Smooth muscle cell (in vitro differentiated cells): Measurements from ENCODE around the gene ADARB2. TPM values are rescaled to one million over a fixed set of nuclear protein-coding genes. Genes with fewer than 3 reads are reported as not detected.

ENCODE experiments used
- DNase-seq: peaks from one replicate; lab custom pipeline; 2025; ENCODE audit not compliant: unreplicated experiment; lab: John Stamatoyannopoulos, UW
- H2AFZ ChIP-seq: fragments of 200-600 bp; sonication (generic); 2 replicates; pipeline ENCODE4 v1.6.0; 2016; ENCODE audit warnings: antibody characterized with exemption, low read depth, mild to moderate bottlenecking
- H3F3A ChIP-seq: fragments of 200-600 bp; sonication (generic); 2 replicates; pipeline ENCODE4 v1.6.0; 2017; ENCODE audit warnings: antibody characterized with exemption, low read depth
- H3K27ac ChIP-seq: fragments of 200-600 bp; sonication (generic); 2 replicates; pipeline ENCODE4 v1.5.1; 2016; ENCODE audit warnings: low read depth, mild to moderate bottlenecking
- H3K27me3 ChIP-seq: fragments of 200-600 bp; sonication (generic); 2 replicates; pipeline ENCODE4 v1.6.1; 2016; ENCODE audit warnings: low read depth, mild to moderate bottlenecking
- H3K36me3 ChIP-seq: fragments of 200-600 bp; sonication (generic); 2 replicates; pipeline ENCODE4 v1.5.1; 2016; ENCODE audit warnings: low read depth
- H3K4me1 ChIP-seq: fragments of 200-600 bp; sonication (generic); 2 replicates; pipeline ENCODE4 v1.5.1; 2016; ENCODE audit warnings: low read depth
- H3K4me2 ChIP-seq: fragments of 200-600 bp; sonication (generic); 2 replicates; pipeline ENCODE4 v1.6.0; 2016; ENCODE audit warnings: mild to moderate bottlenecking
- H3K4me3 ChIP-seq: fragments of 200-600 bp; sonication (generic); 2 replicates; pipeline ENCODE4 v1.5.1; 2016; ENCODE audit warnings: mild to moderate bottlenecking
- H3K79me2 ChIP-seq: fragments of 200-600 bp; sonication (generic); 2 replicates; pipeline ENCODE4 v1.6.0; 2016; ENCODE audit warnings: low read depth, mild to moderate bottlenecking
- H3K9ac ChIP-seq: fragments of 200-600 bp; sonication (generic); 2 replicates; pipeline ENCODE4 v1.6.0; 2016; ENCODE audit warnings: low read depth
- H3K9me3 ChIP-seq: fragments of 200-600 bp; sonication (generic); replicated peaks from 2 replicates; pipeline ENCODE4 v1.5.1; 2016; ENCODE audit warnings: low read depth
- H4K20me1 ChIP-seq: fragments of 200-600 bp; sonication (generic); 2 replicates; pipeline ENCODE4 v1.6.0; 2016; ENCODE audit warnings: low read depth
- CTCF ChIP-seq: fragments of 200-600 bp; sonication (generic); IDR thresholded peaks from 2 replicates; pipeline ENCODE4 v1.5.1; 2017; ENCODE audit warnings: borderline replicate concordance, mild to moderate bottlenecking, antibody characterized with exemption; ENCODE audit not compliant: insufficient read depth, poor library complexity, severe bottlenecking
- WGBS: methylation state at CpG from one replicate; pipeline ENCODE4 v1.1.7; 2016; ENCODE audit warnings: low lambda C conversion rate; 5-methylcytosine and 5-hydroxymethylcytosine counted together
- polyA plus RNA-seq: library from polyadenylated mRNA; unstranded; fragments of >200 nt; fragmentation: Nextera tagmentation; extraction: Ambion mirVana; gene quantifications from 2 replicates; pipeline ENCODE4 v1.2.1, GENCODE V29; 2016
- total RNA-seq: library from RNA; depleted of rRNA; stranded (reverse); fragments of >200 nt; gene quantifications from 2 replicates; pipeline ENCODE4 v1.2.3, GENCODE V29; 2014

ADARB2 gene
- total and polyA plus RNA-seq, 2 experiments from 2014 or later = 0.13 to 0.39 TPM

GRCh38 chr10:1369197-1369596 is 368.1 kb downstream of the ADARB2 start:
- no peak overlapping the region for H3K27ac ChIP-seq
- no peaks in the 10 kb centered on the region for H3F3A ChIP-seq
- H3K4me1 ChIP-seq = no peaks in the 10 kb centered on the region
- no peak overlapping the region for H3K9ac ChIP-seq
- H3K36me3 ChIP-seq = no peaks in the 10 kb centered on the region
- no peak overlapping the region for H3K4me2 ChIP-seq
- H3K9me3 ChIP-seq = no peaks in the 10 kb centered on the region
- no peak overlapping the region for H2AFZ ChIP-seq
- DNase-seq = no peak
- no peak overlapping the region for H3K4me3 ChIP-seq
- H3K27me3 ChIP-seq = no peaks in the 10 kb centered on the region
- no peak for TF ChIP-seq CTCF
- WGBS = 63% methylated on average over 7 of the region's 7 CpGs
- H3K79me2 ChIP-seq = no peaks in the 10 kb centered on the region
- H4K20me1 ChIP-seq = no peaks in the 10 kb centered on the region

- no peak overlapping the region for H3K9ac ChIP-seq
- no peak overlapping the region for H3K4me3 ChIP-seq
- DNase-seq = no peak
- H3K36me3 ChIP-seq = no peaks in the 10 kb centered on the region
- peak; percentile 64 for TF ChIP-seq CTCF
- peak overlapping the region; percentile 69 for H2AFZ ChIP-seq
- H3K27me3 ChIP-seq = no peaks in the 10 kb centered on the region
- H3K27ac ChIP-seq = no peak overlapping the region
- no peaks in the 10 kb centered on the region for H3F3A ChIP-seq
- H3K79me2 ChIP-seq = no peaks in the 10 kb centered on the region
- no peaks in the 10 kb centered on the region for H4K20me1 ChIP-seq
- peak overlapping the region; percentile 45 for H3K4me2 ChIP-seq
- WGBS = 15% methylated on average over 13 of the region's 14 CpGs
- no peaks in the 10 kb centered on the region for H3K9me3 ChIP-seq
- no peaks in the 10 kb centered on the region for H3K4me1 ChIP-seq
Measured at GRCh38 chr10:1368842-1369171, 368.5 kb downstream of the ADARB2 start.

- Histone ChIP-seq H3K4me3 (no peak overlapping the region), H3K79me2 (no peaks in the 10 kb centered on the region), H3K4me1 (no peaks in the 10 kb centered on the region), H3K4me2 (peak overlapping the region; percentile 45), H3F3A (no peaks in the 10 kb centered on the region), H3K9me3 (no peaks in the 10 kb centered on the region), H2AFZ (peak overlapping the region; percentile 69), H3K27me3 (no peaks in the 10 kb centered on the region), H3K36me3 (no peaks in the 10 kb centered on the region), H3K27ac (no peak overlapping the region), H3K9ac (no peak overlapping the region), H4K20me1 (no peaks in the 10 kb centered on the region)
- no peak for TF ChIP-seq CTCF
- WGBS = 84% methylated on average over 24 of the region's 24 CpGs
- DNase-seq = no peak
Measured at GRCh38 chr10:1367938-1368841, 369.1 kb downstream of the ADARB2 start.
